ENCODE data around the gene TRAF2.

The TRAF2 gene

DNA sequence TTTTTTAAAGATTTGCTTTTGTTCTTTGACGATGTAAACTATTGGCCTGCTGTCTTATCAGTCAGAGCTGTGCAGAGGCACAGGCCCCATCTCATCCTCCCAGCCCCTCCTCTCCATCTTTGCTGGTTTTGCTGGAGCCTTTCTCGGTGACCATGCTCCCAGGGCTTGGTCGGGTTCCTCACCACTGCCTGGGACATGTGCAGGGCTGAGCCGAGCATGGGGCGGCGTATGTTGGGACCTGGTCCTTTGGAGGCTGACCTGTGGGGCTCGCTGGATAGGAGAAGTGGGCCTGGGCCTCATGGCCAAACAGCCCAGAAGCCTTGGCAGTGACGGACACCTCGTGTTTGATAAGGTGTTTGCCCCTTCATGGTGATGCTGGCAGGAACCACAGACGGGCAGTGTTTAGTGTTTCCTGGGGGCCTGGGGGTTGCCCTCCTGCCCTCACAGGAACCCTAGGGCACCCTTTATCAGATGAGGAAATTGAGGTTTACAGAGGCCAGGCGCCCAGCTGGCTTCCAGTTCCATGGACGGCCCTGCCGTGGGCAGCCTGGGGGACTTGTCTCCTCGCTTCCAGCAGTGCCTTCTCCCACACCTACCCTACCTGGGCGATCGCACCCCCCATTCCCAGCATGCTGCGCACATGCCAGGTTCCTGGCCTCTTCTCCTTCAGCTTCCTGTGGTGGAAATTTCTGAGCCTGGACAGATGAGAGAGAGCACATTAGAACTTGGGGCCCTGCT, 27.6 kb downstream of the TRAF2 start:
- no peak for FAIRE-seq

DNA sequence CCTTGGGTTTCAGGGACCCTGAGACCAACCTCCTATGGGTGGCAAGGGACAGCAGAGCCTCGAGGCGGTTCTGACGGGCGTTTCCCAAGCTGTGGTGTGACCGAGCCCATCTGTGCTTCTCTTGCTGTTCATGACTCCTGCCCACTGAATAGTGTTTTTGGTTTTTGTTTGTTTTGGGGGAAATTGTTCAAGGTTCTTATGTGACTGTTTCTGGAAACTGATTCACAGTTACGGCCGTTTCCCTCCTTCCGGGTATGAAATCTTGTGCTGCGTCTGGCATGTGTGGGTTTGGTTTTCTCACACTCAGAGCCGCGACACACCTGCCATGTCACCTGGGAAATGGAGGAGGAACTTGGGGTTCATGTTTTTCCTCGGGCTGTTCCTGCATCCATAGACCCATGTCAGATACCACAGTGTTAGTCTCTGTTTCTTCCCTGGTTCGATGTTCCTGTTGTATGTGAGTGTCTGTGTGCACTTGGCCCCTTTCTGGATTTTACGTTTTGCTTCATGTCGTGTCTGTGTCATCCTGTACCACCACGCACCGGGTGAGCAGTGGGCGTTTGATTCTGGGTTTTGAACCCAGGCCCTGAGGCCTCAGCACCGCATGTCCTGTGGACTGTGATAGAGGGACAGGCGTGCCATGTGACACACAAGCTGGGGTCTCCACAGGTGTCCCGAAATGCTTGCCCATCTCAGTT, 29.5 kb downstream of the TRAF2 start:
- no peak for FAIRE-seq

DNA sequence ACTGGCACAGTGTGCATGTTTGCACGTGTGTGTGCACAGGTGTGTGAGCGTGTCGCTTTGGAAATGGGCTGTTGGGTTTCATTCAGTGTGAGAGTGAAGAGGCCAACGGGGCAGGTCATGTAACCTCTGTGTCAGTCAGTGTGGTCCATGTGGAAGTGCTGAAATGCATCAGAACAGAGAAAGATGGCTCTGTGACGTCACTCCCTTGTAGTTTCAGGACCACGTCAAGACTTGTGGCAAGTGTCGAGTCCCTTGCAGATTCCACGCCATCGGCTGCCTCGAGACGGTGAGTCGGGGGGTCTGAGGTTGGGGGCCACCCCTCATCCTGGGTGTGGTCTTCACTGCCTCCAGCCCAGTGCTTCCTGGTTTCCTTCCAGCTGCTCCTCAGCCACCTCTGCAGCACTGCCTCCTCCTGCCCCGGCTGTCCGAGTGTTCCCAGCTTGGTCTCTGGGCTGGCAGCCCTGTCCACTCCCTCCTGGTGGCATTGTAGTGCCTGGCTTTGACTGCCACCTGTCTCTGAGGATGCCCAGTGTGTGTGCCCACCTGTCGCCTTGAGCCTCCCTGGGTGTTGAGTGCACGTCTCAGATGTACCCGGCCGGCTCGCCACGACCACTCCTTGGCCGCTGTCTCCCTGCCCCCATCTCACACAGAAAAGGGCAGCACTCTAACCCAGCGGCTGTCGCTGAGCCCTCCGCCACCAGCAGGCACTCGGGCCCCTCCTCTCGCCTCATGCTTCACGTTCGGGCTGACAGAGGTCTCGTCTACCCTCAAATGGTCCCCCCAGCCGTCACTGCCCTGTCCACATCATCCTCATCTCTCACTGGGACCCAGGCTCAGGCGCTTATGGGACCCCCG, 30.2 kb downstream of the TRAF2 start:
- no peak for FAIRE-seq

DNA sequence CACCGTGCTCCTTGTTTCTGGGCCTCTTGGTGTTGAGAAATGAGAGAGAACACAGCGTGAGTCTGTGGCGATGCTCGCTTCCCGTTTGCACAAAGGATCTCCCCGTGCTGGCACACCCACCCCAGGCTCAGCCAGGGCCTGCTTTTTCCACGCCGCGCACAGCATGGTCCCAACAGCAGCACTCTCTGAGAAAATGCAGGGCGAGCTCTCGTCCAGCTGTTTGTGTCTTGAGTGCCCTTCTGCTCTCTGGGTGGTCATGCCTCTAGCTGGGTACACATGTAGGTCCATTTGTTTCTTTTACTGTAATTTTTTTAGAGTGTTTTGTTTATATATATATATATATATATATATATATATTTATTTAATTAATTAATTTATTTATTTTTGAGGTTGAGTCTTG, 31.6 kb downstream of the TRAF2 start:
- FAIRE-seq: no peak

DNA sequence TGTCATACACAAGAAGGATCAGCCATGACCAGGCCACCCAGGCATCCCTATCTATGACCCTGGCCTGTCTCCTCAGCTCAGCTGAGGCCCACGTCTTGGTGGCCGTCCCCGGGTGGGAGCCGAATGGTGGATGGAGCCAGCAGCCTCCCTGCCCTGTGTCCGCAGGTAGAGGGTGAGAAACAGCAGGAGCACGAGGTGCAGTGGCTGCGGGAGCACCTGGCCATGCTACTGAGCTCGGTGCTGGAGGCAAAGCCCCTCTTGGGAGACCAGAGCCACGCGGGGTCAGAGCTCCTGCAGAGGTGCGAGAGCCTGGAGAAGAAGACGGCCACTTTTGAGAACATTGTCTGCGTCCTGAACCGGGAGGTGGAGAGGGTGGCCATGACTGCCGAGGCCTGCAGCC, 33.8 kb downstream of the TRAF2 start:
- FAIRE-seq: no peak

DNA sequence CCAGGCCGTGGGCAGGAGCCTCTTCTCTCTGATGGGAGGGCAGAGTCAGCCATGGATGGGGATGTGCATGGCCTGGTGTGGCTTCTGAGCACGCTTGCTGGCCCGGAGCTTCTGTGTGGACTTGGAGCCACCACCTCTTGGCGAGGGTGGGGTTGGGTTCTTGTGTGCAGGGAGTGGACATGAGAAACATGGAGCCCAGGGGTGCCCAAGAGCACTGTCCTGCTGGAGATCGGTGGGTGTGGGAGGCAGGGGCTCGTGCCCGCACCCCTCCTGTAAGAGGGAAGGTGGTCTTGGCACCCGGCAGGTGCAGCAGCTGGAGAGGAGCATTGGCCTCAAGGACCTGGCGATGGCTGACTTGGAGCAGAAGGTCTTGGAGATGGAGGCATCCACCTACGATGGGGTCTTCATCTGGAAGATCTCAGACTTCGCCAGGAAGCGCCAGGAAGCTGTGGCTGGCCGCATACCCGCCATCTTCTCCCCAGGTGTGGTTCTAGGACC, 34.5 kb downstream of the TRAF2 start:
- FAIRE-seq: no peak

- no peak for FAIRE-seq
Observed at GRCh38 chr9:136921307-136921706, 35.0 kb downstream of the TRAF2 start.

DNA sequence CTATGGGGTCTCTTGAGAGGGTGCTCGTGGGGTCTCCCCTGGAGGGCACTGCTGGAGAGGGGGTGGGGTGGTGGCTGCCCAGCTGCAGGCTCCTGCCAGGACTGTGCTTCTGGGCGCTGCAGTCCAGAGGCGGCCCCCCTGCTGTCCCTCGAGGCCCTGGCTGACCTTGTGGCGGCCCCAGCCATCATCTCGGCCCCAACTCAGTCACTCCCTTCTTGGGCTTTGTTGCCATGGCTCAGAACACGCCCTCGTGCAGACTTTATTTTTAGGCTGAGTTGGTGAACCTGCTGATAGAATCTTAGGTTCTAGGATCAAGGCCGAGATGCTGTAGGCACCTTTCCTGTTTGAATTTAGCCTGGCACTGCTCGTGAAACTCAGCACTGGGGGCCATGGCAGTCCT, 35.4 kb downstream of the TRAF2 start:
- FAIRE-seq: no peak

DNA sequence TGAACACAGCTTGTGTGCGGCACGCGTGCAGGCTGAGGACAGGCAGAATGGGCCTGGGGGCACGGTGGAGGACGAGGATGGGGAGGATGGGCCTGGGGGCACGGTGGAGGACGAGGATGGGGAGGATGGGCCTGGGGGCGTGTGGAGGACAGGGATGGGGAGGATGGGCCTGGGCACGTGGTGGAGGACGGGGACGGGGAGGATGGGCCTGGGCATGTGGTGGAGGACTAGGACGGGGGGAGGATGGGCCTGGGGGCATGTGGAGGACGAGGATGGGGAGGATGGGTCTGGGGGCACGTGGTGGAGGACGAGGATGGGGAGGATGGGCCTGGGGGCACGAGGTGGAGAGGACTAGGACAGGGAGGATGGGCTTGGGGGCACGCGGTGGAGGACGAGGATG, 36.2 kb downstream of the TRAF2 start:
- no peak for FAIRE-seq

DNA sequence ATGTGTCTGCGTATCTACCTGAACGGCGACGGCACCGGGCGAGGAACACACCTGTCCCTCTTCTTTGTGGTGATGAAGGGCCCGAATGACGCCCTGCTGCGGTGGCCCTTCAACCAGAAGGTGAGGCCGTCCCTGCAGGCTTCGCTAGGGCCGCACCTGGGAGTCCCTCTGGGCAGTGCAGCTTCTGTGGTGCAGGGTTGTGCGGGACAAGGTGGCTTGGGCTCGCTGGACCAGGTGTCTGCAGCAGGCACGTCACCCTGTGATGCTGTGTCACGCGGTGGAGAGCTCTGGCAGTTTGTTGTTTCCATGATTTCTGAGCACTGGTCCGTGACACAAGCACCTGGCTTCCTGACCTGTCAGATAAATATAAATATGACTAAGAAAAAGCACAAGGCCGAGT, 37.6 kb downstream of the TRAF2 start:
- FAIRE-seq: no peak

- no peak for FAIRE-seq
Observed at GRCh38 chr9:136925414-136926153, 39.3 kb downstream of the TRAF2 start.

GRCh38 chr9:136926154-136926704, 39.9 kb downstream of the TRAF2 start:
- no peak for FAIRE-seq

- FAIRE-seq: no peak
Observed at GRCh38 chr9:136926749-136927148, 40.4 kb downstream of the TRAF2 start.

GRCh38 chr9:136927343-136928271, 41.3 kb downstream of the TRAF2 start:
- FAIRE-seq: no peak

DNA sequence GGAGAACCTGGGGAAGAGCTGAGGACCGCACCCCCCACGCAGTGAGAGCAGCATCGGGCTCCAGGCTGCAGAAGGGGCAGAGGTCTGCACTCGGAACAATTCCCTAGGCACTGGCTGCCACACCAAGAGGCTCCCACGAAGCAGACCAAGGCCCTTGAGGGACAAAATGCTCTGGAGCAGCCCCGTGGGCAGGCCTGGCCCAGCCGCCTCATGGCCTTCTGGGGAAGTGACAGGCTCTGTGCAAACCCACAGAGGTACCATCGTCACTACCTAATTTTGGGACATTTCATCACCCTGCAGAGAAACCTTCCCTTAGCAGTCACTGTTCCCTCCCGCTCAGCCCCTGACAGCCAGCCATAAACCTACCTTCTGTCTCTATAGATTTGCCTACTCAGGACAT, 42.3 kb downstream of the TRAF2 start:
- FAIRE-seq: no peak

- no peak for FAIRE-seq
Observed at GRCh38 chr9:136930014-136930413, 43.7 kb downstream of the TRAF2 start.

- FAIRE-seq: no peak
Observed at GRCh38 chr9:136931611-136932130, 45.4 kb downstream of the TRAF2 start.

- no peak for FAIRE-seq
Observed at GRCh38 chr9:136934277-136934676, 48.0 kb downstream of the TRAF2 start.

DNA sequence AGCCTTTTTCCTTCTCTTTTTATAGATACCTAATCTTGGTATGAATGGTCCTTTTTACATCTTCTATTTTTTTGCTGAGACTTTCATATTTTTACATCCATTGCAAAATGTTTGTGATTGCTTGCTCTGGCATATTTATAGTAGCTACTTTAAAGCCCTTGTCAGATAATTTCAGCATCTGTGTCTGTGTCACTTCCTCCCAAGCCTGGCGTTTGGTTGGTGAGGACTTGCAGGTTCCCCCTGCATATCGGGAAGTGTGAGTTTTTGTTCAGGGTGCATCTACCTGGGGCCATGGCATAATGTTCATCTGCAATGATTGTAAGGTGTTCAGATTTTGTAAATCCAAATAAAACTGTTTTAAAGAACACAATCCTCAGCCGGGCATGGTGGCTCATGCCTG, 49.3 kb downstream of the TRAF2 start:
- no peak for FAIRE-seq

DNA sequence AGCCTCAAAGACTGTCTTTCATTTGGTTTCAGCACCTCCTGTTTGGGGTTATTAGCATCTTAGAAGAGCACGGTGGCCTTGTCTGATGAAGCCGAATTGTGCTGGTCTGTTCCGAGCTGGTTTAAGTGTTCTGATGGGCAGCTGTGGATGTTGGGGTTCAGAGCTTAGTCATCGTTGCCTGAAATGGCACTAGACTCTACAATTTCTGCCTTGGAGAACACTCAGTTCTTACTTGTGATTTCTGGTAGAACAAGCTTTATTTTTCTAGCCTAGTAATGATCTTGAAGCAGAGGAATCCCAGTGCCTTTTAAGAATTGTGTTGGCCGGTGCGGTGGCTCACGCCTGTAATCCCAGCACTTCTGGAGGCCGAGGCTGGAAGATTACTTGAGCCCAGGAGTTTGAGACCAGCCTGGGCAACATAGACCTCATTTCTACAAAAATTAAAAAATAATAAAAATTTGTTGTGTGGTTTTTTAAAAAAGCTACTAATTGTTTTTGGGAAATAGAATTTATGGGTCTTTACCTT, 50.4 kb downstream of the TRAF2 start:
- no peak for FAIRE-seq
